Astrocyte (in vitro differentiated cells and primary cell): Measurements from ENCODE around the gene DRC7.

Experiments used
- CTCF ChIP-seq: IDR thresholded peaks from 2 replicates; pipeline ENCODE4 v1.5.1; 2011; ENCODE audit warnings: low read depth, mild to moderate bottlenecking, inconsistent platforms, low read length, moderate library complexity; ENCODE audit not compliant: insufficient read depth
- EZH2 ChIP-seq: IDR thresholded peaks from 2 replicates; pipeline ENCODE4 v1.6.1; 2012; ENCODE audit warnings: mild to moderate bottlenecking, low read length, inconsistent platforms; ENCODE audit not compliant: insufficient read depth

- TF ChIP-seq CTCF (no peak), EZH2 (no peak)
Measured at GRCh38 chr16:57688987-57689761, 5.4 kb upstream of the DRC7 start.
